ENCODE measurements around the gene PIK3R5.

DNA sequence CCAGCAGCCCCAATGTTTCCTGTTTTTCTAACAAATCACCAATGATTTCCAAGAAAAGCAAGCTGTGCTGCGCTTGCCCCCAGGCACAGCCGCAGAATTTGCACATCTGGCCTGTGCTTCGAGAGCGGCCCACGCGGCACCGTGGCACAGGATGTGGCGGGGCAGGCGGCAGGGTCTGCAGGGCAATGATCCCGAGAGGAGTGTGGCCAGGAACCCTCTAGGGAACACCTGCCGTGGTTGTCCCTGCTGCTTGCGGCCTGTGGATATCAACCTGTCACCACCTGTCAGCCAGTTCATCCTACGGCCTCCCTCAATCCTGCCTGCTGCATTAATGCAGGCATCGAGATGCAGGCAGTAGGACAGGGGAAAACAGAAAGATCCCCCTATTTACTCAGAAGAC is 24.0 kb downstream of the PIK3R5 start:
- TF ChIP-seq, protein P1, sequence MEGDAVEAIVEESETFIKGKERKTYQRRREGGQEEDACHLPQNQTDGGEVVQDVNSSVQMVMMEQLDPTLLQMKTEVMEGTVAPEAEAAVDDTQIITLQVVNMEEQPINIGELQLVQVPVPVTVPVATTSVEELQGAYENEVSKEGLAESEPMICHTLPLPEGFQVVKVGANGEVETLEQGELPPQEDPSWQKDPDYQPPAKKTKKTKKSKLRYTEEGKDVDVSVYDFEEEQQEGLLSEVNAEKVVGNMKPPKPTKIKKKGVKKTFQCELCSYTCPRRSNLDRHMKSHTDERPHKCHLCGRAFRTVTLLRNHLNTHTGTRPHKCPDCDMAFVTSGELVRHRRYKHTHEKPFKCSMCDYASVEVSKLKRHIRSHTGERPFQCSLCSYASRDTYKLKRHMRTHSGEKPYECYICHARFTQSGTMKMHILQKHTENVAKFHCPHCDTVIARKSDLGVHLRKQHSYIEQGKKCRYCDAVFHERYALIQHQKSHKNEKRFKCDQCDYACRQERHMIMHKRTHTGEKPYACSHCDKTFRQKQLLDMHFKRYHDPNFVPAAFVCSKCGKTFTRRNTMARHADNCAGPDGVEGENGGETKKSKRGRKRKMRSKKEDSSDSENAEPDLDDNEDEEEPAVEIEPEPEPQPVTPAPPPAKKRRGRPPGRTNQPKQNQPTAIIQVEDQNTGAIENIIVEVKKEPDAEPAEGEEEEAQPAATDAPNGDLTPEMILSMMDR (conservative IDR thresholded peaks at IDR 0.05 in 1 of 2, IDR thresholded peaks at IDR 0.05 in 1 of 2; ENCODE audit: low read depth in 1 of 2, low read length in 2 of 2) = no peak
- no peak for TF ChIP-seq EZH2 (IDR thresholded peaks at IDR 0.05; ENCODE audit: low read length, missing control alignments)

All from fibroblast of lung (primary cell).